GM19239 (cell line): ENCODE measurements around the gene MUC5AC.
"Not testable (repeated sequence)": the region's sequence is repeated elsewhere in the genome, so short reads cannot be mapped to it uniquely, and the experiment has no call there.

Source experiments
- DNase-seq: peaks from one replicate; pipeline ENCODE4 v3.0.0; 2011; ENCODE audit warnings: low spot score; ENCODE audit not compliant: insufficient read length
- FAIRE-seq: peaks from 2 replicates; lab custom pipeline; 2011; peaks lifted over from hg19 to GRCh38; lab: Jason Lieb, UNC

MUC5AC gene

GRCh38 chr11:1202776-1203504 lies 45.2 kb downstream of the MUC5AC start:
- DNase-seq, result peak; percentile 96
- FAIRE-seq, result no peak

GRCh38 chr11:1203505-1204271 lies 45.9 kb downstream of the MUC5AC start:
- FAIRE-seq (no peak), DNase-seq (no peak)

DNA sequence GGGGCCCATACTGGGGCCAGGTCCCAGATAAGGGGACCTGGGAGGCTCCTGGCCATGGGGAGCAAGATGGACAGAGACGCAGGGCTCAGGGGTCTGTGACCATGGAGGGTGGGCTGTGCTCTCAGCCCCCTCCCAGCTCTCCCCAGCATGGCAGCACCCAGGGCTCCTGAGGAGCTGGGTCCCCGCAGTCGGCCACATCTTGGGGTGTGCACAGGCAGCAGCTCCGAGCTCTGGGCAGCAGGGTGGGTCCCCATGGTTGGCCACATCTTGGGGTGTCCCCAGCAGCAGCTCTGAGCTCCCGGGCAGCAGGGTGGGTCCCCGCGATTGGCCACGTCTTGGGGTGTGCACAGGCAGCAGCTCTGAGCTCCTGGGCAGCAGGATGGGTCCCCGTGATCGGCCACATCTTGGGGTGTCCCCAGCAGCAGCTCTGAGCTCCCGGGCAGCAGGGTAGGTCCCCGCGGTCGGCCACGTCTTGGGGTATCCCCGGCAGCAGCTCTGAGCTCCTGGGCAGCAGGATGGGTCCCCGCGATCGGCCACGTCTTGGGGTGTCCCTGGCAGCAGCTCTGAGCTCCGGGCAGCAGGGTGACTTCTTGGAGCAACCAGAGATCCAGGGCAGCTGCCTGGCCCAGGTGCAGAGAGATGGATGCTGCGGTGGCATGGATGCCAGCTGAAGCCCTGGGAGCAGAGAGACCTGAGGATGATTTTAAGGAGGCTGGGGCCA lies 46.8 kb downstream of the MUC5AC start:
- DNase-seq, result no peak
- no peak for FAIRE-seq

DNA sequence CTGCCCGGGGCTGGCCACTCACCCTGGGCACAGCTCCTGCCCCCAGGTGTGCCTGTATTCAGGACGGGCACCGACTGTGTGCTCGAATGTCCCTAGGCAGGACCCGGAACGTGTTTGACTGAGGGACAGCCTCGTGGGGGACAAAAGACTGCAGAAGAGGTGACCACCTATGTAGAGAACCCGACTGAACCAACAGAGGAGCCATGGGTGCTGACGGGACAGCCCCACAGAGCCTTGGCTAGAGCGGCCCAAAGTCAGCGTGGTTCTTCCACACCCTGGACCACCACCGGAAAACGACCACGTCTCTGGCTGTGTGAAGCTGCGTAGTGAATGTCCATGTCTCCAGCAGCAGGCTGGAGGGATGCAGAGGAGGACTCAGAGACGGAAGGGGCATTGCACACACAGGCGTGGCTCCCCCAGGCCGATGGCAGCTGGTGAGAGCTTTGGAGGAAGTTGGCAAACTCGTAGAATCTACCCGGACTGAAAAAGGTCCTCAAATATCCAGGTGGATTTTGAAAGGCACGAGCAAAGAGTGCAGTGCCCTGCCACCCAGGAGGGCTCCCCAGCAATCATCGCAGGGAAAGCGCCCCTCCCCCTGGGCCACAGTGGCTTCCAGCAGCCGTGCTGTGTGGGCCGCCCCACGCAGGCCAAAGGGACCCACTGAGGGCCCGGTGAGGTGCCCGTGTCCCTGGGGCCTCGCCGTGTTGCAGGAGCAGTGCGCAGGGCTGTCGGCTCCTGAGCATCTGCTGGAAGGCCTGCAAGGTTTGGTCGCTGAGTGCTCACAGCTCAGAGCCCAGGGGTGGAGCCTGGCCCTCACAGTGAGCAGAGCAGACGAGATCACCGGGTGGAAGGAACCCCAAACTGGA lies 47.6 kb downstream of the MUC5AC start:
- DNase-seq (no peak), FAIRE-seq (no peak)

DNA sequence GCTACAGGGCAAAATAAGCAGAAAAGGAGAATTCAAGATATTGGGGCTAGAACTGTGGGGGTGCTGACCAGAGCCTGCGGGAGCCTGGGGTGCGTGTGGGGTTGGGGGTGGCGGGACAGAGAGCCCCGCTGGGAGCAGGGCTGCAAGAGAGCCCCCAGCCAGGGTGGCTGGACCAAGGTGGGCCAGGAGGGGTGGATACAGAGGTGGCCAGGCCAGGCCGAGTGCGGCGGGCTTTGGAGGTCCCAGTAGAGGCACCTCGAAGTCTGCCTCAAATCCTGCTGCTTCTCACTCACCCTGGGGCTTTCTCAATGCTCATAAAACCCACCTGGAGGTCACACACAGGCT lies 48.2 kb downstream of the MUC5AC start:
- DNase-seq (no peak), FAIRE-seq (no peak)

DNA sequence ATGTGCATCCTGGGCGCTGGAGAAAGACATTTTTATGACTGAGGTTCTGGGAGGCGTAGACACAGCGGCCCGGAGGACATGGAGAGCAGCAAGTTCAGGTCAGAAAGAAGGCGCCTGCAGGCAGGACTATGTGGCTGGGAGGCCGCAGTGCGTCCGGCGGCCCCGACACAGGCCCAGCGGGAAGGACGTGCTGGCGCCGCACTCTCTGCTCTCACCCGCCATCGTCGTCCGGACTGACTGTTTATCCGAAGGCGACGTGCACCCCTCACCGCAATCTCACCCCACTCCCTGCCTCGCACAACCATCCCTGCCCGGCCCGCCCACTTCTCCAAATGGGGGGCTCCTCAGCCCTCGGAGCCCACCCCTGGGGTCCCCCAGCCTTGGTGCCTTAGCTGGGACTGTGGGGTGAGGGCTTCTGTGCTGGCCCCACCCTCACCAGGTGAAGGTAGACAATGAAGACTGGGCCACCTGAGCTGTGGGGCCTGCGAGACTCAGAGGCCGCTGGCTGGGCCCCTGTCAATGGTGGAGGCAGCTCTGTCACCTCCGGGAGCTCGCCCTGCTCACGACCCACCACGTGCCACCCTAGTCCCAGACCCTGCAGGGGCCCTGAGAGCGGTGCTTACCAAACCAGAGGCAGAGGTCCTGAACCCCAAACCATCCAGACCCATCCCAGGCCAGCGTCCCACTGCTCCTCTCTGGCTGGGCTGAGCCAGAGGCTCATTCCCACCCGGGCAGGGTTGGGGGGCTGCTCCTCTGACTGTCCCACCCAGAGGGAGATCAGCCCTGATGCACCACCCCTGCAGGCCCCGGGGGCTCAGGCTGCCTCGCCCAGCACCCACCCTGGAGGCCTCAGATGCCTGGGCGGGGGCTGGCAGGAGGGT lies 48.9 kb downstream of the MUC5AC start:
- FAIRE-seq (no peak), DNase-seq (no peak)

GRCh38 chr11:1207401-1208143 lies 49.8 kb downstream of the MUC5AC start:
- FAIRE-seq, result no peak

DNA sequence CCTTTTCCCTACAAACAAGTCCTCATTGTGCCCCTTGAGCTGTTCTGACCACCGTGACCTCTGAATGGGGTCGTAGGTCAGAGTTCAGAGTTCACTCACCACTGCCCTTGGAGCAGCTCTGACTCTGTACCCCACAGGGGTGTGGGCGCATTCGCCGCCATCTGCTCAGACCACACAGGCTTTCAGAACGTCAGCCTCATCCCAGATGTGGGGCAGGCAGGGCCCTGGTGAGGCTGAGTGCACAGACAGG lies 50.3 kb downstream of the MUC5AC start:
- DNase-seq (no peak), FAIRE-seq (no peak)

More at GRCh38 chr11:1207401-1208143, 49.8 kb downstream of the MUC5AC start:
- DNase-seq, result no peak

- DNase-seq (no peak), FAIRE-seq (no peak)
These were observed 50.9 kb downstream of the MUC5AC start for GRCh38 chr11:1208394-1209261.

GRCh38 chr11:1209371-1210057 lies 51.8 kb downstream of the MUC5AC start:
- no peak for DNase-seq
- no peak for FAIRE-seq

GRCh38 chr11:1211838-1212237 lies 54.1 kb downstream of the MUC5AC start:
- no peak for DNase-seq

DNA sequence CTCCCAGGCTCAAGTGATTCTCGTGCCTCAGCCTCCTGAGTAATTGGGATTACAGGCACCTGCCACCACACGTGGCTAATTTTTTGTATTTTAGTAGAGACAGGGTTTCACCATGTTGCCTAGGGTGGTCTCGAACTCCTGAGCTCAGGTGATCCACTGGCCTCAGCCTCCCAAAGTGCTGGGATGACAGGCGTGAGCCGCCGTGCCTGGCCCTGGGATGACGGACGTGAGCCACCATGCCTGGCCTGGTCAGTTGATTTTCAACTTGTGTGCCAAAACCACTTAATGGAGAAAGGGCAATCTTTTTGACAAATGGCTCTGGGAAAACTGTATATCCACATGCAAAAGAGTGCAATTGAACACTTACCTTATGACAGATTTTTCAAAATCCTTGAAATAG lies 58.1 kb downstream of the MUC5AC start:
- FAIRE-seq, result not testable (repeated sequence)

More at GRCh38 chr11:1211838-1212237, 54.1 kb downstream of the MUC5AC start:
- no peak for FAIRE-seq

DNA sequence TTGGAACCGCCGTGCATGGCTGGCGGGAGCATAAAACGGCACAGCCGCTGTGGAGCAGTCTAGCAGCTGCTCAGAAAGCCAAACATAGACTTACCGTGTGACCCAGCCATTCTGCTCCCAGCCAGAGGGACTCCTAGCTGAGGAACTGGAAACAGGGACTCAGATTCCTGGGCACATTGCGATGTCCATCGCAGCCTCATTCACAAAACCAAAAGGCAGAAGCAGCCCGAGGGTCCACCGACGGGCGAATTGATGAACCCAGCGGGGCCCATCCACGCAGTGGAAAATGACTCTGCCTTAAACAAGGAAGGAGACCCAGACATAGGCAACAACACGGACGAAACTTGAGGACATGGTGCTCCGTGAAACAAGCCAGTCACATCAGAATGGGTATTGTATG lies 59.4 kb downstream of the MUC5AC start:
- DNase-seq, result no peak
- FAIRE-seq, result no peak

More for the DNA sequence above, 58.1 kb downstream of the MUC5AC start:
- not testable (repeated sequence) for DNase-seq

GRCh38 chr11:1218256-1218787 lies 60.6 kb downstream of the MUC5AC start:
- DNase-seq (no peak), FAIRE-seq (no peak)

DNA sequence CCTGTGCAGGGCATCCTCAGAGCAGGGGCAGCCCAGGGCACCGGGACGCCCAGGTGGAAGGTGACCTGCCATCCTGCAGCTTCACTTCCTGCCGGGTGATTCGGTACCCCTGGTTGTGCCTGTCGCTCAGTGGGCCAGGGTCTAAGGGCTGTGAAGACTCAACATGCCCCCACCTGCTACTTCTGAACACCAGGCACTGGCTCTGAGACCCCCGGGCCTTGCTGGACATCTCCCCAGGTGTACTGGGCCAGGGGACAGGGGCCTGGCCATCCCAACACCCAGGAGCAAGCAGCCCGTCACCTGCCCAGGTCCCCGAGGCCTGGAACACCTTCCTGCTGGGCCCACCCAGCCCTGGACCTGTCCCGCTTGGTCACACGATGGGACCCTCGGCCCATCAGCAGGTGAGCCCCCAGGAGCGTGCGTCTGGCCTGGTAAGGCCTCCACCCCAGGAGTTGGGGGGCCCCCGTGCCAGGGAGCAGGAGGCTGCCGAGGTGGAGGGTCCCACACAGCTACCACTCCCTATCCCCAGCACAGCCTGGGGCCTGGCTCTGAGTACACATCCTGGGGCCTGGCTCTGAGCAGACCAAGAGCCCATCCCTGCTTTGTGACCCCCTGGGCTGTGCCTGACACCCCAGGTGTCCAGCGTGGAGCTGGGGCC lies 61.2 kb downstream of the MUC5AC start:
- DNase-seq (no peak), FAIRE-seq (no peak)

DNA sequence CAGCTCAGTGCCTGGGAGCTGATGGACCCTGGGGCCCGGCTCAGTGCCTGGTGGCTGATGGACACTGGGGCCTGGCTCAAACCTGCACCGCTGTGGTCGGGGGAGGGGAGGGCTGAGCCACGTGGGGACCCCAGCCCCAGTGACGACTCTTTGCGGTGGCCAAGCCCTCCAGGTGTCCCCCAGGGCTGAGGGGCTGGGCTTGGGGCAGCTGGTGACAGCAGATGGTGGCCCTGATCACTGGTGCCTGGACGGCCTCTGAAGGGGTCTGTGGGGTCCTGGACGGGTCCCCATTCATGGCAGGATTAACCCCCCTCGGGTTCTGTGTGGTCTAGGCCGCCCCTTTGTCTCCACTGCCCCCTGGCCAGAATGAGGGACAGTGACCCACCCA lies 61.7 kb downstream of the MUC5AC start:
- DNase-seq (no peak), FAIRE-seq (no peak)
